T-cell (primary cell): ENCODE results near the gene BBOX1. TPM values are rescaled to one million over a fixed set of nuclear protein-coding genes. Genes with fewer than 3 reads are reported as not detected.
"Not testable (repeated sequence)": the region's sequence is repeated elsewhere in the genome, so short reads cannot be mapped to it uniquely, and the experiment has no call there.

ENCODE experiments used
- ATAC-seq, 4 experiments: fragments of 200-7000 bp in 3 of 4; fragments of 150-1000 bp in 1 of 4; cut with Tn5 transposase; replicated peaks in 1 of 4; 1 replicate in 3 of 4; 2 replicates in 1 of 4; pipeline ENCODE4 v1.10.0; 2021; ENCODE audit warnings: moderate library complexity in 3 of 4, mild to moderate bottlenecking in 2 of 4, moderate number of reproducible peaks in 1 of 4
- CTCF ChIA-PET, 2 donors: fragments of 300-600 bp; sonication (Branson Sonifier 250); formaldehyde crosslinking; loops; one replicate each; lab custom pipeline; 2022; ENCODE audit warnings: antibody characterized with exemption in 2 of 2; lab: Charles Lee
- POLR2A ChIA-PET, 2 donors: fragments of 300-600 bp; sonication (Branson Sonifier 250); formaldehyde crosslinking; loops; one replicate each; lab custom pipeline; 2022; ENCODE audit warnings: antibody characterized with exemption in 2 of 2; lab: Charles Lee
- DNase-seq, 35 experiments: peaks; one replicate each; pipeline versions ENCODE4 v3.0.0 to v3.0.0-alpha.2; 2013 to 2023
- H3K27ac ChIP-seq: one replicate; pipeline ENCODE4 v1.5.1; 2013; ENCODE audit warnings: low read length
- H3K27me3 ChIP-seq, 2 experiments: replicated peaks in 1 of 2; 1 replicate in 1 of 2; 2 replicates in 1 of 2; pipeline versions ENCODE4 v1.6.1 to v1.7.0; 2013; ENCODE audit warnings: low read length in 1 of 2, mixed read lengths in 1 of 2; ENCODE audit not compliant: control insufficient read depth in 2 of 2, insufficient read depth in 2 of 2; ENCODE audit errors: extremely low read depth in 1 of 2
- H3K36me3 ChIP-seq, 2 donors: 1 replicate in 1 of 2; 2 replicates in 1 of 2; pipeline versions ENCODE4 v1.6.1 to v1.7.0; 2013; ENCODE audit warnings: low read length in 1 of 2; ENCODE audit not compliant: control insufficient read depth in 2 of 2, insufficient read depth in 1 of 2; ENCODE audit errors: extremely low read depth in 1 of 2
- H3K4me1 ChIP-seq, 2 experiments: 1 replicate in 1 of 2; 2 replicates in 1 of 2; pipeline versions ENCODE4 v1.6.1 to v1.7.0; 2013; ENCODE audit warnings: low read length in 2 of 2, mixed read lengths in 1 of 2; ENCODE audit not compliant: insufficient read depth in 2 of 2, control insufficient read depth in 1 of 2; ENCODE audit errors: extremely low read depth in 1 of 2
- H3K4me3 ChIP-seq, 2 donors: 1 replicate in 1 of 2; 2 replicates in 1 of 2; pipeline versions ENCODE4 v1.5.1 to v1.7.0; 2013; ENCODE audit warnings: mild to moderate bottlenecking in 2 of 2, low read length in 1 of 2, moderate library complexity in 1 of 2; ENCODE audit not compliant: control insufficient read depth in 1 of 2; ENCODE audit errors: extremely low read depth in 1 of 2
- H3K9me3 ChIP-seq: 2 replicates; pipeline ENCODE4 v1.7.0; 2013
- H3K27ac Mint-ChIP-seq, 2 donors: one replicate each; pipeline ENCODE4 v1.8.0; 2020 to 2021; ENCODE audit warnings: mild to moderate bottlenecking in 2 of 2, mixed read lengths in 2 of 2
- H3K27me3 Mint-ChIP-seq, 2 donors: one replicate each; pipeline ENCODE4 v1.8.0; 2021 to 2022; ENCODE audit warnings: mixed read lengths in 2 of 2
- H3K36me3 Mint-ChIP-seq: one replicate; pipeline ENCODE4 v1.8.0; 2021; ENCODE audit warnings: mixed read lengths
- H3K4me1 Mint-ChIP-seq, 3 donors: one replicate each; pipeline ENCODE4 v1.8.0; 2020 to 2022; ENCODE audit warnings: mixed read lengths in 3 of 3, mild to moderate bottlenecking in 1 of 3
- H3K4me3 Mint-ChIP-seq, 3 donors: one replicate each; pipeline ENCODE4 v1.8.0; 2020 to 2022; ENCODE audit warnings: mild to moderate bottlenecking in 3 of 3, mixed read lengths in 3 of 3, moderate library complexity in 3 of 3
- H3K9me3 Mint-ChIP-seq, 3 donors: one replicate each; pipeline ENCODE4 v1.8.0; 2020 to 2022; ENCODE audit warnings: mixed read lengths in 3 of 3
- WGBS: methylation state at CpG from one replicate; pipeline ENCODE4 v1.1.5; 2013; ENCODE audit warnings: missing lambda C conversion rate; ENCODE audit not compliant: insufficient coverage; 5-methylcytosine and 5-hydroxymethylcytosine counted together
- total RNA-seq, 35 experiments: library from RNA in 6 of 35; stranded (reverse) in 6 of 35; fragments of 120-200 nt in 1 of 35; gene quantifications; one replicate each; pipeline versions ENCODE4 v1.2.1 to v1.2.4 and lab custom pipeline; 2013 to 2026

The BBOX1 gene
- total RNA-seq, 5 donors from 2014 or later (not counting 1 experiment from before 2014, with no cell fraction given): not detected

DNA sequence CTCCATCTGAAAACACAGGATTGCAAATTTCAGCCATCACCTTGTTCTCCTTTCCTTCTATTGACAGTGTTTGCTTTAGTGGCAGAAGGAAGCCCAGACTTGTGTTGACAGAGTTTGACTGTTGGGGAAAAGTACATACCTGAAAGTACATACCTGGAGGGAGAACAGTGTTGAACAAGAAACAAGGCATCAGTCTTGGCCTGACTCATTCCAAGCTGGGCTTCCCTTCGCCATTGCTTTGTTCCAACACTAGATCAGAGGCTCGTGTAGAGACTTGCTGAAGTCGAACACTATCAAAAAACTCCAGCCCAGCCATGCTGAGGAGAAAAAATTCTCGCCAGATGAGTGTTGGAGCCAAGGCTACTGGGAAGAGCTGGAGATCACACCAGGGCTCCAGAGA lies 133.4 kb downstream of the BBOX1 start:
- H3K27me3 ChIP-seq: peaks cover 0 to 4% of the 10 kb centered on the region in 2 experiments
- ChIA-PET POLR2A (no interaction called here), CTCF (no interaction called here)
- no peaks in the 10 kb centered on the region for H3K36me3 ChIP-seq
- no peak overlapping the region for H3K4me3 Mint-ChIP-seq
- DNase-seq (no peak), ATAC-seq (no peak)
- no peak overlapping the region for H3K27ac Mint-ChIP-seq
- no peaks in the 10 kb centered on the region for H3K4me1 Mint-ChIP-seq
- H3K27ac ChIP-seq: no peak overlapping the region
- 68% methylated on average over 4 of the region's 4 CpGs for WGBS
- H3K27me3 Mint-ChIP-seq: peaks cover 3 to 15% of the 10 kb centered on the region in 2 donors
- H3K9me3 Mint-ChIP-seq: no peaks in the 10 kb centered on the region
- no peaks in the 10 kb centered on the region for H3K4me1 ChIP-seq
- no peaks in the 10 kb centered on the region for H3K36me3 Mint-ChIP-seq
- H3K9me3 ChIP-seq: no peaks in the 10 kb centered on the region
- no peak overlapping the region for H3K4me3 ChIP-seq

DNA sequence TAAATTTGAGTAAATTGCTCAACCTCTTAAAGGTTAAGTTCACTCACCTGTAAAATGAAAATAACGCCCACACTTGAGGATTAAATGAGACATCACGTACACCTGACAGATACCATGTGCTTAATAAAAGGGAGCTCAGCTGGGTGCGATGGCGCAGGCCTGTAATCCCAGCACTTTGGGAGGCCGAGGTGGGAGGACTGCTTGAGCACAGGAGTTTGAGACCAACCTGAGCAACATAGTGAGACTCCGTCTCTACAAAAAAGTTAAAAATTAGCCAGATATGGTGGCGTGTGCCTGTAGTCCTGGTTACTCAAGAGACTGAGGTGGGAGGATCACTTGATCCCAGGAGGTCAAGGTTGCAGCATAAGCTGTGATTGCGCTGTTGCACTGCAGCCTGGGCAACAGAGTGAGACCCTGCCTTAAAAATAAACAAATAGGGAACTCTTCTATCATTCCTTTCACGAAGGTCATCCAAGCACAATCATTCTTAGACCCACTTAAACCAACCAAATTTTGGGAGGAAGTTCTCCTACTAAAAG lies 134.1 kb downstream of the BBOX1 start:
- 88% methylated on average over 4 of the region's 9 CpGs for WGBS
- H3K4me3 Mint-ChIP-seq: no peak overlapping the region
- POLR2A ChIA-PET: no interaction called here
- H3K36me3 ChIP-seq: no peaks in the 10 kb centered on the region
- no peak overlapping the region for H3K27ac ChIP-seq
- CTCF ChIA-PET: no interaction called here
- no peaks in the 10 kb centered on the region for H3K4me1 ChIP-seq
- no peaks in the 10 kb centered on the region for H3K36me3 Mint-ChIP-seq
- no peaks in the 10 kb centered on the region for H3K9me3 Mint-ChIP-seq
- ATAC-seq: no peak
- DNase-seq: no peak
- H3K27ac Mint-ChIP-seq: no peak overlapping the region
- H3K27me3 ChIP-seq: peaks cover 0 to 4% of the 10 kb centered on the region in 2 experiments
- H3K4me1 Mint-ChIP-seq: no peaks in the 10 kb centered on the region
- H3K9me3 ChIP-seq: no peaks in the 10 kb centered on the region
- H3K27me3 Mint-ChIP-seq: peaks cover 3 to 15% of the 10 kb centered on the region in 2 donors
- H3K4me3 ChIP-seq: no peak overlapping the region

DNA sequence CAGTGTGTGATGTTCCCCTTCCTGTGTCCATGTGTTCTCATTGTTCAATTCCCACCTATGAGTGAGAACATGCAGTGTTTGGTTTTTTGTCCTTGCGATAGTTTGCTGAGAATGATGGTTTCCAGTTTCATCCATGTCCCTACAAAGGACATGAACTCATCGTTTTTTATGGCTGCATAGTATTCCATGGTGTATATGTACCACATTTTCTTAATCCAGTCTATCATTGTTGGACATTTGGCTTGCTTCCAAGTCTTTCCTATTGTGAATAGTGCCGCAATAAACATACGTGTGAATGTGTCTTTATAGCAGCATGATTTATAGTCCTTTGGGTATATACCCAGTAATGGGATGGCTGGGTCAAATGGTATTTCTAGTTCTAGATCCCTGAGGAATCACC lies 134.9 kb downstream of the BBOX1 start:
- H3K9me3 ChIP-seq, H3K27ac Mint-ChIP-seq, H3K4me3 Mint-ChIP-seq, H3K9me3 Mint-ChIP-seq, CTCF ChIA-PET, H3K27ac ChIP-seq, H3K36me3 Mint-ChIP-seq, H3K4me1 ChIP-seq, H3K27me3 ChIP-seq, H3K4me3 ChIP-seq, DNase-seq, ATAC-seq, H3K4me1 Mint-ChIP-seq, POLR2A ChIA-PET, H3K36me3 ChIP-seq: not testable (repeated sequence)
- peaks cover 3 to 15% of the 10 kb centered on the region in 2 donors for H3K27me3 Mint-ChIP-seq
- WGBS: no CpG with 5 or more reads among the region's 4 CpGs

Other genes with a start within 250 kb of the BBOX1 start
- gene FIBIN, start 46.7 kb upstream of the BBOX1 start, total RNA-seq: not detected